AG08395 (cell line): ENCODE data around the gene LMF1.

Experiments used
- DNase-seq: peaks from one replicate; pipeline ENCODE4 v3.0.0; 2012; ENCODE audit warnings: mixed read lengths, low spot score

LMF1 gene

GRCh38 chr16:804193-805048 is 166.4 kb downstream of the LMF1 start:
- no peak for DNase-seq

- no peak for DNase-seq
These were observed 167.1 kb downstream of the LMF1 start for GRCh38 chr16:803754-804080.
